Subcutaneous adipose tissue (tissue), 4 donors: ENCODE measurements around the gene CHID1. TPM values are rescaled to one million over a fixed set of nuclear protein-coding genes. Genes with fewer than 3 reads are reported as not detected.

ENCODE experiments used
- CTCF ChIP-seq: fragments of 450-650 bp; IDR thresholded peaks from one replicate; pipeline ENCODE4 v1.5.1; 2016; ENCODE audit warnings: low read depth, mild to moderate bottlenecking, control low read depth, antibody characterized with exemption, moderate library complexity
- total RNA-seq, 4 donors: library from RNA; depleted of rRNA; stranded (reverse); fragments of >200 nt; gene quantifications; one replicate each; pipeline ENCODE4 v1.1.0, GENCODE V29; 2016

The CHID1 gene
- total RNA-seq, 4 donors from 2014 or later = 28.4 to 107 (median 76.0) TPM

- no peak for TF ChIP-seq CTCF
These were observed 86.2 kb downstream of the CHID1 start for GRCh38 chr11:824292-824880.

- no peak for TF ChIP-seq CTCF
These were observed 86.9 kb downstream of the CHID1 start for GRCh38 chr11:823441-824291.

GRCh38 chr11:821512-822371 is 88.9 kb downstream of the CHID1 start:
- TF ChIP-seq CTCF = no peak

GRCh38 chr11:820655-821511 is 89.7 kb downstream of the CHID1 start:
- TF ChIP-seq CTCF = no peak

GRCh38 chr11:819943-820649 is 90.5 kb downstream of the CHID1 start:
- no peak for TF ChIP-seq CTCF

GRCh38 chr11:819129-819931 is 91.3 kb downstream of the CHID1 start:
- no peak for TF ChIP-seq CTCF
